HG03439 (cell line): ENCODE results near the gene ODC1.

Experiments
- ATAC-seq: cut with Tn5 transposase; IDR thresholded peaks from one replicate; pipeline ENCODE4 v1.9.1; 2021; ENCODE audit warnings: mild to moderate bottlenecking, moderate library complexity; ENCODE audit not compliant: unreplicated experiment

Gene ODC1

DNA sequence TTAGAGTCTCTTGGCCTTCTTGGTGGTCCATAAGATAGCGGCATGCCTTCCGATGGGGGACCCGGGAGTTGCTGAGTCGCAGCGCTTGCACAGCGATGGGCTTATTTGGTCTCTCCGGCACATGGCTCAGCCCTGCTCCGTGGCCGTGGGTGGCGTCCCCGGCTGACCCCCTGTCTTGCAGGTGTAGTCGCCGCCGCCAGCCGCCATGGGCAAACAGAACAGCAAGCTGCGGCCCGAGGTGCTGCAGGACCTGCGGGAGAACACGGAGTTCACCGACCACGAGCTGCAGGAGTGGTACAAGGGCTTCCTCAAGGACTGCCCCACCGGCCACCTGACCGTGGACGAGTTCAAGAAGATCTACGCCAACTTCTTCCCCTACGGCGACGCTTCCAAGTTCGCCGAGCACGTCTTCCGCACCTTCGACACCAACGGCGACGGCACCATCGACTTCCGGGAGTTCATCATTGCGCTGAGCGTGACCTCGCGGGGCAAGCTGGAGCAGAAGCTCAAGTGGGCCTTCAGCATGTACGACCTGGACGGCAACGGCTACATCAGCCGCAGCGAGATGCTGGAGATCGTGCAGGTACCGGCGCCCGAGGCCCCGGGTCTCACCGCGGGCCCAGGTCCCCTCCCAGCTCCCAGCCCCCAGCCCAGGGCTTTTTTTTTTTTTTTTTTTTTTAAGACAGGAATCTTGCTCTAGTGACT is 28.4 kb downstream of the ODC1 start:
- ATAC-seq = no peak

DNA sequence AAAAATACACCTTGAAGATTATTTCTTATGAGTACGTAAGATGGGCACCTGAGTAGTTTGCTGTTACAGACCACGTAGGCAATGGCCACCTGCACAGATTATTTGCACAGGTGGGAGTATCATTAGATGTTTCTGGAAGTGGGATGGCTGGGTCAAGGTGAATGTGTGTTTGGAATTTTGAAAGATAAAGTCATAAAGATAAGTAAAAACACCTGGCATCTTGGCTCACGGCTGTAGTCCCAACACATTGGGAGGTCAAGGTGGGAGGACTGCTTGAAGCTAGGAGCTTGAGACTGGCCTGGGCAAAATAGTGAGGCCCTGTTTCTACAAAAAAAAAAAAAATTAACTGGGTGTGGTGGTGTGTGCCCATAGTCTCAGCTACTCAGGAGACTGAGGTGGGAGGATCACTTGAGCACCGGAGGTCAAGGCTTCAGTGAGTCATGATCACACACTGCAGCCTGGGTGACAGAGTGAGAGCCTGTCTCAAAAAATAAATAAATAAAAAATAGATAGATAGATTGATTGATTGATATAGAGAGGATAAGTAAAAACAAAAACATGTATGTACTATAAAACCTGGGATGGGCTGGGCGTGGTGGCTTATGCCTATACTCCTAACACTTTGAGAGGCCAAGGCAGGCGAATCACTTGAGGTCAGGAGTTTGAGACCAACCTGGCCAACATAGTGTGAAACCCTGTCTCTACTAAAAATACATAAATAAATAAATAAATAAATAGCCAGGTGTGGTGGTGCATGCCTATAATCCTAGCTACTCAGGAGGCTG is 30.4 kb downstream of the ODC1 start:
- no peak for ATAC-seq

DNA sequence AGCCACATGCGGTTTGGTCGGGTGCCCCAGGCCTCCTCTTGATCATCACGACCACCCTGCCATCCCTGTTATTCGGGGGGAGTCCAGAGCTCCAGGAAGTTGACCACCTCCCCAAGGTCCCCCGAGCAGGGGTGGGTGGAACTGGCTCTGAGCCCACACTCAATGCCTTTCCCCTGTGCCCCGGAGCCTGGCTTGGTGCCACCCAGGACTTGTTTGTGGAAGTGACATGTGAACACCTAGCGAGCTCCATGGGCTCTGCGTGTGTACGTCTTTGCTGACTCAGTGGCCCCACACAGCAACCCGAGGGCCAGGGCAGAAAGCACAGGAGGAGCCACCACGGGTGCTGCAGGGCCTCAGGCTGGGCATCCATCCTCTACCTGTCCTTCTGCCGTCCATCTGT is 32.5 kb downstream of the ODC1 start:
- ATAC-seq = no peak

DNA sequence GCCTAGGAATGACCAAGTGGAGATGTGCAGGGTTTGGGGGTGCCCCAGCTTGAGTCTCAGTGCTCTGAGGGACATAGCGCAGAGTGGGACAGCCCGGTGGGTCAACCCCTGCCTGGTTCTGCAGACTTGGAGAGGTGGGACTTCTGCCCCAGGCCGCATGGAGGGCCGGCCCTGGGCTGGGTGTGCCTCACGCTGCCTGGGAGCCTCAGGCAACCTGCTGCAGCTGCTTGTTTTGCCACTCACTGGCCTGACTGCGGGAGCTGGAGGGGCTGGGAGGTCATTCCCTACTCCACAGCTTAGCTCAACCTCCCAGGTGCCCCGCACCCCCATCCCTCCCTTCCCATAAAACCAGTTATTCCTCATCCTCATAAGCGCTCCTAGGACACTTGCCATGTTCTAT is 33.1 kb downstream of the ODC1 start:
- no peak for ATAC-seq

DNA sequence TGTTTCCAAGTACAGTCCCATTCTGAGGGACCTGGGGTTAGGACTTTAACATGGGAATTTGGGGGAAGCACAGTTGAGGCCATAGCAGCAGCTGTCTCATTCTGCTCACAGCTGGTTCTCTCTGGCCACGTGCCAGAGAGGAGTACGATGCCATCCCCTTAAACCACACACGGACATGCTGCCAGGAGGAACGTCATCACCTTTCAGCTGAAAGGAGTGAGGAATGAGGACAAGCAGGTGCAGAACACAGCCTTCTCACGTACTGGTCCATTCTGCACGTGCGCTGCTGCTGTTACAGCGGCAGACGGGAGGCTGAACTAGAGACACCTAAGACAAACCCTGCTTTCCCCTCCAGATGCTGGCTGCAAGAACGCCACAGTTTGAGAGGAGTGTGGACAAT is 33.5 kb downstream of the ODC1 start:
- no peak for ATAC-seq

DNA sequence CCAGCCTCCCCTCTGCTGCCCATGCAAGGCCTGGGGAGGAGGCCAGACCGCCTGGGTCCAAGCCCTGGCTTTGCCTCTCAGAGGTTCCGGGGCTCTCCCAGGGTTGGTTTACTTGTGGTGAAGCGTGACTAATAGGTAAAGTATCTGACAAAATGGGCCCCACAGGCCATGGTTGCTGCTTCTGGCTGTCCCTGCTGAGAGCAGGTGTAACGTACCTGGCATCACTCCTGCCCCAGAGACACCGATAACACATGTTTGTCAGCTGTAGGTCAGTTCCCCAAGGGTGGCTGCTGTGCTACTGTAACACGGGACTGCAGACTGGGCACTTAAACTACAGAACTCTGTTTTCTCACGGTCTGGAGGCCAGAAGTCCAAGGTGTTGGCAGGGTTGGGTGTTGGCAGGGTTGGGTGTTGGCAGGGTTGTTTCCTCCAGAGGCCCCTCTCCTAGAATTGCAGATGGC is 34.1 kb downstream of the ODC1 start:
- ATAC-seq = no peak

DNA sequence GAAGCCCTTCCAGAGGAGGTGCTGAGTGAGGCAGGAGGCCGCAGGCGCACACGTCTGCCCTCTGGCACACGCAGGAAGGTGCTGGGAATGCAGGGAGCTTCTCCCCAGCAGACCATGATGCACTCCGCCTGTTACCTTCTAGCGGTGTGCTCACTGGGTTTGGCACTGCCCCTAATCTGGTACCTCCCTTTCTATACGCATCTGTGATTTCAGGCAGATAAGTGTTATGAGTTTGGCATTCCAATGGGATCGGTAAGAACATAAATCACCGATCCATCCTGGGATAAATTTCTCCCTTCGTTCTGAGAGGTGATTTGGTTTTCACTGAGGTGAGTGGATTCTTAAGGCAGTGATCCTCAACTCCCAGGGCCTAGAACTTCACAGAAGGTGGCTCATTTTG is 34.6 kb downstream of the ODC1 start:
- ATAC-seq = no peak

DNA sequence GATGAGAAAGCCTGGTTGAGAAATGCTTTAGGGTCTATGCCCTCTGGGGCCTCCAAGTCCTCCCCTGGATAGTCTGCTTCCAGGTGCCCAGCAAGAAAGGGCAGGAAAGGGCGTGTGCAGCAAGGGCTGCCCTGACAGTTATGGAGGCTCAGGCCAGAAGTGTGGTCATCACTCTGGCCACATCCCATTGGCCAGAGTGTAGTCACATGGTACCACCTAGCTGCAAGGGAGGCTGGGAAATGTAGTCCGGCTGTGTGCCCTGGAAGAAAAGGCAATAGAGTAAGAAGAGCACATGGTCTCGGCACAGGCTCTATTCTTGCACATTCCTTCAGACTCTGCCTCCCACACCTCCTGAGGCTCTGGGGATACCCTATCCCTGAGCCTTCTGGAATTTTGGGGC is 35.7 kb downstream of the ODC1 start:
- peak; percentile 24 for ATAC-seq

DNA sequence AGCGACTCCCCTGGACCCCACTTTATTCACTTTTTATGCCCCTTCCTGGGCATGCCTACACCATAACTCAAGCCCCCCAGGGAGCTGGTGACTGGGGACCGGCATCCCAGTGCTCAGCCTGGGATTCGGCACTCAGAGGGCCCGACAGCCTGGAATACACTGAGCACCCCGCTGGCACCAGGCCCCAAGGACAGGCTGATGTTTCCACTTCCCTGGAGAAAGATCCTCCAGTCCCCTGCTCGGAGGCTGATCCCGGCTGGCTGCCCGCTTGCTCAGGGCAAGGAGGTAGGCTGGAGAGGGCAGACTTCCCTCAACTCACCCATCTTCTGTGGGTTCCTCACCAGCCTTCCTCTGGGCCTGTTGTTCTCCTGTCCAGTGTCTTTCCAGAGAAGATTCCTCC is 36.6 kb downstream of the ODC1 start:
- no peak for ATAC-seq

DNA sequence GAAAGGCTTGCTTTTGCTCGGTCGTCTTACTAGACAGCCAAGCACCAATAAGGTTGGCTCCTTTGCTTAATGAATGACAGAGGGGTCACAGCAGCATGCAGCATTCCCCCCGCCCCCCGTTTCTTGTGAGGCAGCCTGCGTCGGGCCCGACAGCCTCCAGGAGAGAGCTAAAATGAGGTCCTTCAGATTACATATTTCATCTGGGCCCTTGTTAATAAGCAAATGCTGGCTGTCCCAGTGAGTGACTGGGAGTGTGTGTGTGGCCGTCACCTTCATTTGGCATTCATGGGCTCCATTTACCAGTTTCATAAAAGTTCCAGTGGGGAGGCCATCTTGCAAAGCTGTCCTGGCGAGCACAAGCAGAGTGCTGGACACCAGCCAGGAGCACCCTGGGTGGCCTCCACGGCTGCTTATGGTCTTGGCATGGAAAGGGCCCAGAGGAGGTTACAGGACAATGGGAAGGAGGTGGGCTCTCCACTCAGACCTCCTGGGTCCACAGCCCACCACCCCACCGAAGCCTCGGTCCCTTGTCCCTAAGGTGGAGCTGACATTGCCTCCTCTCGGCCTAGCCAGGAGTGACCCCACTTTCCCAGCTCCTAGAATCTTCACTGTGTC is 37.2 kb downstream of the ODC1 start:
- ATAC-seq = no peak

DNA sequence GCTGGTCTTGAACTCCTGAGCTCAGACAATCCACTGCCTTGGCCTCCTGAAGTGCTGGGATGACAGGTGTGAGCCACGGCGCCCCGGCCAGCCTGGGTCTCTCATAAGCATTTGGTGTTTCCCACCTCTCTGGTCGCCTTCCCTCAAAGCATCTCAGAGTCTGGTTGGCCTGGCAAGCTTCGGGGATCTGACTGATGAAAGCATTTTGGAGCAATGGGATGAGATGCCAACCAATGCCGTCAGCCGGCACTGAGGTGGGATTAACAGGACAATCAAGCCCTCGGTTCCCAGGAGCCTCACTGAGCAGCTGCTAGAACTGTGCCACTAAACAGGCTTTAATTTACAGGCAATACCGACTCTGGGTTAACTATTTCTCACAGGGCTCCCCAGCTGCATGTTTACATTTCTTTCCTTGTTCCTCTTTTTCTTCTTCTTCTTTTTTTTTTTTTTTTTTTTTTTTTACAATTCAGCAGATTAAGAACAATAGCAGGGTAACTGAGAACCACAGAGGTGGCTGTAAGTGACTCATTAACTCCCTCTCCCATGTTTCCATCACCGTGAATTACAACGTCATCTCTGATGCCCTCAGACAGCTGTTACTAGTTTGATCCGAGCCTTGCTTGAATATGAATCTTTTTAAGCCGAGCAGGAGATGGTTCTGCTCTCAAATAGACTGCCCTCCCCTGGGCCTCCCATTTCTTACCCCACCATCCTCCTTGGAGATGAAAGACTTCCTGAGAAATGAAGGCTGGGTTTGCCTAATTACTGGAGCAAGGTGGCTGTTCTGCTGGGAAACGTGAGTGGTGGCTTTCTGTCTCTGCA is 37.9 kb downstream of the ODC1 start:
- peak; percentile 43 for ATAC-seq

DNA sequence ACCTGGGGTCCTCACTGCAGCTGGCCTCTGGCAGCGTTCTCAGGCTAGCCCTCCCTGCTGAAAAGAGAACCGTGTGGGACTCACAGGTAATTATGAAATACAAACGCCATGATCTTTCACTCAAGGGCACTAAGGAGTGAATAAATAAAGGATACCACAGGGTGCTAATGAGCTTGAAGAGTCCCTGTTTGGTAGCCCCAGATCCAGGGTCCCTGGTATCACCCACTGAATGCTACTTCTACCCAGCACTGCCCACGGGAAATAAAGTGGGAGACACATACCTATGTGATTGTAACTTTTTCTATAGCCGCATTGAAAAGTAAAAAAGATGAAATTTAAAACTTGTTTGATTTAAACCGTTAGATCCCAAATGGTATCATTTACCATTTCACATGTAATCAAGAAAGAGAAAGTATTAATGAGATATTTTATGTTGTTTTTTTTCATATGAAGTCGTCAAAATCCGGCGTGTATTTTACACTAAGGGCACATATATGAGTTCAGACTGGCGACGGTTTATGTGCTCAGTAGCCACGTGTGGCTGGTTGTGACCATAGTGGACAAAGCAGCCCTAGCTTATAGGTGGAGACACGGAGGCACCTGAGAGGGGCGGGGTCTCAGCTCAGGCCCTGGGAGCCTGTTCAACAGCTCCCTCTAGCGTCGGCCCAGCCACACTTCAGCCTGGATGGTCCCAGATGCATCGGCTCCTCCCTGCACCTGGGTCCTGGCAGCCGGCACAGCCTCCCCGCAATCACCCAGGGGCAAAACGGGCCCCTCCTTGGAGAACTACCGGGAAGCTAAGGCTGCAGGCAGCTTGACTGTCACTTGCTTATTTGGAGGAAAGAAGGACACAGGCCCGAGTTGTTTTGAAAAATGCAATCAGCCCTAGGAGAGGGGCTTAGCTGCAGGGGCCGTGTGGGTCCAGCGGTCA is 39.2 kb downstream of the ODC1 start:
- peak; percentile 62 for ATAC-seq

DNA sequence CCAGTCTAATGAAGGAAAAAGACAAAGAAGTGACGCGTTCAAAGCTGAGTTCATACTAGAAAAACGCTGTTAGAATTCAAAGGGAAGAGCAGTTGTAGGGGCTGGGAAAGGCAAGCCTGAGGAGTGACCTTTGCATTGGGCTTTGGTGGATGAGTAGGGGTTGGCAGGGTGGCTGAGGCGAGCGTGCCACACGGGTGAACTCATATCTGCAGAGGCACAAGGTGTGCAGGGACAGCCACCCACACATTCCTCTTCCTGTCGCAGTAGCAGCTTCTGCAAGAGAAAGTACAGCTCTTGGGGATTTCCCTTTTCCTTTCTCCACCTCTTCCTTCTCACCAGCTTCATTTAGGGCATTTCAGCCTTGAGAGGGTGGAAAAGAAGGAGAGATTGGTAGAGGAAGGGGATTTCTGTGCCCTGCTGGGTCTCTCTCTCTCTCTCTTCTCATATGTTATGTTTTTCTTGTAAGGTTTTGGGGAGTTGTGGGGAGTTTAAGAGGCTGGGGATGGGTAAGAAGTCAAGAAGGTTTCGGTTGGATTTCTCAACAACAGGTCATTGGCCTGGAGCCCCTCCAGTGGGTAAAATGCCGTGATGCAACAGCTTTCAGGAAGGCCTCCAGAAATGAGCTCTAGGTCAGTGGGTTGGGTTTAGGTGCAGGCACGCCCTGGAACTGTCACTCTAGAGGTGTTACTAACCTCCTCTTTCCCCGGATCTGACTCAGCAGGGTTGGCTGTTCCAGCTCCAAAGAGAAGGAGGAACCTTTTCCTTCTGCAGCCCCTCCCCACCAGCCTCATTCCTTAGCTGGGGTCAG is 40.1 kb downstream of the ODC1 start:
- ATAC-seq = no peak

DNA sequence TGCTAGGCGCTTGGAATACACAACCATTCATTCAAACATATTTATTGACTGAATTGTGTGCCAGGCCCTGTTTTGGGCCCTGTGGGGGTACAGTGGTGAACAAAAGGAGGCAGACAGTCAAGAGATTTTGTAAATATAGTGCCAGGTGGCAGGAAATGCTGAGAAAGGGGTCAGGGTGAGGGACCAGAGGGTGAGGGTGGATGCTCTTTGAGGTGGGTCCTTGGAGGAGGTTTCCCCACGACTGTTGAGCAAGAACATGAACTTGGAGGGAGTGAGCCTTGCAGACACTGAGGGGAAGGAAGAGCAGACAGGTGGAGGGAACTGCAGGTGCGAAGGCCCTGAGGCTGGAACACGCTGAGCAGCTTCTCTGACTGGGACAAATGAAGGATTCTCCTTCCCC is 40.7 kb downstream of the ODC1 start:
- ATAC-seq = no peak

DNA sequence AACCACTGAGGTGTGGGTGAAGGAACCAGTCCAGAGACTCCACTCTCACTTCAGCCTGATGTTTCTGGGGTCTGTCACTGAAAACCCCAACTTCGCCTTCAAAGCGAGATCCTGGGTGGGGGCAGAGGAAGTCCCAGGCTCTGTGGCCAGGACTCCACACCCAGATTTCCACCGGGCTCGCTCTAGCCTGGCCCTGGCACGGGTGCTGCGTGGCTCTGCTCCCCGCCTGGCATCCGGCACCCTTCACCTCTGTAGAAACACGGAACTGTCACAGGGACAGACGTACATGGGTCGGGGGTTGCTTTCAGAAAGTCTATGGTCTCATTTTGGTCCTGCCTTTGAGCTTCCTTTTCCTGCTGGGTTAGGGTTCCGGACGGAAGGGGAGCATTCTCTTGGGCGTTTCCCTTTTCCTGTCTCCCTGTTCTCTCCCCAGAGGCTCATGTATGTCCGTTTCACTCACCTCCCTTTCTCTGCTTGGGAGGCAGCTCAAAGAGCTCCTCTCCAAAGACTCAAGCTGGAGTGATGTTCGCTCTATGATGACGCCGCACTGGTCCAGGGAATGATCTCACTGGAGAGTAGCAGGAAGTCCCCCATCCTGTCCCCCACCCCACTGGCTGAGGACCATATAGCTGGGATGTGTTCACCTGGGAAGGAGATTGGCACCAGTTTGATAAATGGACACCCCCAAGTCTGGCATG is 41.5 kb downstream of the ODC1 start:
- ATAC-seq = no peak

DNA sequence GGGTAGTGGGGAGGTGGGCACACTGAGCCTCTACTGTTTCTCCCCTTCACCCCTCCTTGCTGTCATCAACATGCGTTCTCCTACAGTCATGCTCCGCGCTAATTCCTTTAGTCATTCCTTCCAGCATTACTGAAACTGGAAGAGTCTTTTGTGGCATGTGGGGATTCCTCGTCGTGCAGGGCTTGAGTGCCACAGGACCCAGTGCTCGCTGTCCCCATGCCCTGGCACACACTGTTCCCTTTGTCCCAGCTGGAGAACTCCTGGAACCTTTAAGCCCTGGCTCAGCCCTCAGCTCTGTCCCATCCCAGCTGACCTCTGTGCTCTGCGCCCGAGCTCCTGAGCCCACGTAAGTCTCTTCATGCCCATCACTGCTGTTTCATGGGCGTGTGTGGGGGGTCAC is 42.1 kb downstream of the ODC1 start:
- ATAC-seq = no peak

DNA sequence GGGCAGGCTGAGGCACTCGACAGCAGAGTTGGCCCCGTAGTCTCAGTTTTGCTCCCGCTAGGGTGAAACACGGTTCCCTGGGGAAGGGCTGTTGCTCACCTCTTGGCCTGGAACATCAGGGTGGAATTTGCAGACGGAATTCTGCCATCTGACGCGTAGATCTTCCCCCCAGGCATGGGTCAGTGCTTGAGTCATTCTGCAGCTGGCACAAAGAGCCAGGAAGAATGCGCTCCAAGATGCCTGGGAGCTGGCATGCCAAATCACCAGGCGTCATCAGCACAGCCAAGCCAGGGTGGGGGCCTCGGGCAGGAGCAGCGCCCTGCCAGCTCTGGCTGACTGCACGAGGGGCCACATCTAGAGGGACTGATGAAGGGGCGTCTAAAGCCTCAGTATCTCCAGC is 42.7 kb downstream of the ODC1 start:
- ATAC-seq = no peak

DNA sequence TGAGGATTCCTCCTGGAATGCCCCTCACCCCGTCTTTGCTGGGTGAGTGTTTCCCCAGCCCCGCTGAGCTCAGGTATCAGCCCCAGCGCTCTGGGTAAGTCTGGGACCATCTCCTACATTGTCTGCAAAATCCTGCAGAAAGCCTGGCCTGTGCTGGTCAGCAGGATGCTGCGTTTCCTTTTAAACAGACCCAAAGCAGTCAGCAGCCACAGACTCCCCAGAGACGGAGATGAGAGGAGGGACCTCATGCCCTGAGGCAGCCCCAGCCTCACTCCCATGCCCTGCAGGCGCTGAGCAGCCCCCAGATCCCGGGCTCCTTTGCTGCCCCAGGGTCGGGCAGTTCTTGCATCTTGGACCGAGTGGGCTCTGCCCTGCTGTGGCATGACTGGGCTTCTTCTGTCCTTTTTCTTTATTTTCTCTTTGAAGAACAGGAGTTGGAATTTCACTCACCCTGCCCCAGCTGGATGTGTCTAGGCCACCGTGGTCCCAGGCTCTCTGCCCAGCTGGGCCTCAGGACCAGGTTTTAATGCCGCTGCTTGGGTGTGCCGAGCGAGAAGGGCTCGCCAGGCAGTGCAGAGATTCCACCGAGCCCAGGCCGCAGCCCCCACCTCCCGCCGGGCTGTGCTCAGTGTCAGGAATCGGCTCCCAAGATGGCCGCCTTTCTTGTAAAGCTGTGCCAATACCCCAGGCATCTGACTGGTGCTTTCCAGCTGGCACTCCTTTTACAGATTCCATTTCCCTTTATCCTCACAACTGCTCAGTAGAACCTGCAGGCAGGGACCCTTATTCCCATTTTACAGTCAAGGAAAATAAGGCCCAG is 43.6 kb downstream of the ODC1 start:
- ATAC-seq = no peak
